Esophagus (tissue), 2 donors: ENCODE data around the gene MINAR1. TPM values are rescaled to one million over a fixed set of nuclear protein-coding genes. Genes with fewer than 3 reads are reported as not detected.
"Not testable (repeated sequence)": the region's sequence is repeated elsewhere in the genome, so short reads cannot be mapped to it uniquely, and the experiment has no call there.

ENCODE experiments used
- H3K27ac ChIP-seq, 2 donors: one replicate each; pipeline ENCODE4 v1.5.1; 2013; ENCODE audit warnings: low read depth in 2 of 2, mild to moderate bottlenecking in 2 of 2, inconsistent platforms in 1 of 2, low read length in 1 of 2, moderate library complexity in 1 of 2
- H3K27me3 ChIP-seq, 2 donors: one replicate each; pipeline ENCODE4 v1.6.1; 2013; ENCODE audit warnings: low read length in 2 of 2, control low read depth in 1 of 2, mild to moderate bottlenecking in 1 of 2; ENCODE audit not compliant: insufficient read depth in 2 of 2, control insufficient read depth in 1 of 2
- H3K36me3 ChIP-seq, 2 donors: one replicate each; pipeline ENCODE4 v1.6.1; 2013; ENCODE audit warnings: low read length in 1 of 2; ENCODE audit not compliant: control insufficient read depth in 2 of 2, insufficient read depth in 2 of 2
- H3K4me1 ChIP-seq, 2 donors: one replicate each; pipeline ENCODE4 v1.6.1; 2013; ENCODE audit warnings: low read length in 1 of 2; ENCODE audit not compliant: control insufficient read depth in 2 of 2, insufficient read depth in 2 of 2
- H3K4me3 ChIP-seq, 2 donors: one replicate each; pipeline ENCODE4 v1.5.1; 2013; ENCODE audit warnings: low read length in 2 of 2, mild to moderate bottlenecking in 2 of 2, low read depth in 1 of 2, moderate library complexity in 1 of 2
- H3K9me3 ChIP-seq, 2 donors: one replicate each; pipeline ENCODE4 v1.6.1; 2013; ENCODE audit warnings: mild to moderate bottlenecking in 2 of 2, low read depth in 1 of 2, low read length in 1 of 2, moderate library complexity in 1 of 2; ENCODE audit not compliant: control insufficient read depth in 2 of 2, insufficient read depth in 1 of 2
- WGBS, 2 donors: extraction: QIAGEN DNeasy Blood & Tissue Kit; methylation state at CpG; one replicate each; pipeline ENCODE4 v1.1.7; 2013; 5-methylcytosine and 5-hydroxymethylcytosine counted together
- polyA plus RNA-seq, 2 donors: library from polyadenylated mRNA; stranded (reverse); fragments of 200-250 nt; gene quantifications; one replicate each; pipeline ENCODE4 v1.2.3, GENCODE V29; 2013
- donor health status: healthy with polysubstance abuse.
- donor health status: Bipolar disorder and iron deficiency.

The MINAR1 gene
- polyA plus RNA-seq, 2 donors, result 0.11 to 0.29 TPM

DNA sequence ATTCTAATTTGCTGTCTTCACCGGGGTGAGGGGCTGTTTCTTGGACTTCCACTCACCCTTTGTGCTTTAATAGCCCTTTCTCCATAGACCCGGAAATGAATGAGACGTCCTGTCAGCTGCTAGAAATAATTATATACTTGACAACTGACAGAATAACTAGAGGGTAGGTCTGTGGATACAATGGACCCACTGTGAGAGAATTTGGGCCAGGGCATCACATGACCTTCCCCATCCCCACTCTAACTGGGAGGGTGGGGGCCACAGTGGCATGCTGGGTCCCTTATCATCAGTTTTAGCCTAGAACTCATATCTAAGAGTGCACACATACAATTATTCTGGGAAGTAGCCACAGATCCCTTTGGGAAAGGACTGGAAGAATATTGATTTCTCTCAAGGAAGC lies 25.9 kb upstream of the MINAR1 start:
- Histone ChIP-seq H3K4me3 (no peak overlapping the region), H3K9me3 (no peaks in the 10 kb centered on the region), H3K27ac (no peak overlapping the region), H3K36me3 (no peaks in the 10 kb centered on the region), H3K4me1 (no peaks in the 10 kb centered on the region), H3K27me3 (no peaks in the 10 kb centered on the region)
- WGBS, 2 donors, result 77 to 84% methylated on average over 3 of the region's 3 CpGs

- H3K36me3 ChIP-seq, result no peaks in the 10 kb centered on the region
- H3K4me3 ChIP-seq, result no peak overlapping the region
- H3K9me3 ChIP-seq, result peaks cover 0 to 6% of the 10 kb centered on the region in 2 donors
- no peaks in the 10 kb centered on the region for H3K27me3 ChIP-seq
- WGBS, 2 donors, result 62 to 72% methylated on average over 5 of the region's 5 CpGs
- no peaks in the 10 kb centered on the region for H3K4me1 ChIP-seq
- no peak overlapping the region for H3K27ac ChIP-seq
Measured at GRCh38 chr15:79408041-79408440, 24.1 kb upstream of the MINAR1 start.

- H3K27ac ChIP-seq, result no peak overlapping the region
- WGBS, 2 donors, result 88 to 92% methylated on average over 2 of the region's 2 CpGs
- H3K4me3 ChIP-seq, result no peak overlapping the region
- no peaks in the 10 kb centered on the region for H3K27me3 ChIP-seq
- H3K36me3 ChIP-seq, result no peaks in the 10 kb centered on the region
- no peaks in the 10 kb centered on the region for H3K4me1 ChIP-seq
- H3K9me3 ChIP-seq, result peaks cover 0 to 6% of the 10 kb centered on the region in 2 donors
Measured at GRCh38 chr15:79410237-79410636, 21.9 kb upstream of the MINAR1 start.

DNA sequence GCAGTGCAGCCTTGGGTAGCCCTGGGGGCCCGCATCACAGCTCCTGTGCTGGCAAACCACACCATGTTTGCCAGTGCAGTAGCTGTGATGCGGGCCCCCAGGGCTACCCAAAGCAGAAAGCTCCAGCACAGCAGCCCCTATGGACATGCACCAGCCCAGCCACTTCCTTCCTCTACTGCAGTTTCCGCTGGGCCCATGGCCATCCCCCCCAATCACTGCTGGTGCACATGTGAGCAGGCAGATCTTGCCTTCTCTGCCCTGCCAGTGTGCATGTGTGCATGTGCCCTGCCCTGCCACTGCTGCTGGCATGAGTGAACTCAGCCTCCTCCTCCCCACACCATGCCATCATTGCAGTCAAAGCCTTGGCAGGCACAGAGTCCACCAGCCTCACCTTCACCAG lies 20.1 kb upstream of the MINAR1 start:
- no peaks in the 10 kb centered on the region for H3K4me1 ChIP-seq
- no peaks in the 10 kb centered on the region for H3K27me3 ChIP-seq
- peaks cover 0 to 6% of the 10 kb centered on the region in 2 donors for H3K9me3 ChIP-seq
- H3K27ac ChIP-seq, result no peak overlapping the region
- WGBS, 2 donors, result 91 to 93% methylated on average over 3 of the region's 3 CpGs
- no peaks in the 10 kb centered on the region for H3K36me3 ChIP-seq
- no peak overlapping the region for H3K4me3 ChIP-seq

- no peaks in the 10 kb centered on the region for H3K4me1 ChIP-seq
Measured at GRCh38 chr15:79412429-79412828, 19.7 kb upstream of the MINAR1 start.

GRCh38 chr15:79416876-79417275 lies 15.3 kb upstream of the MINAR1 start:
- no peaks in the 10 kb centered on the region for H3K27me3 ChIP-seq
- no peak overlapping the region for H3K27ac ChIP-seq
- H3K9me3 ChIP-seq, result peaks cover 0 to 6% of the 10 kb centered on the region in 2 donors
- no peaks in the 10 kb centered on the region for H3K4me1 ChIP-seq
- H3K4me3 ChIP-seq, result no peak overlapping the region
- WGBS, 2 donors, result 87 to 90% methylated on average over 2 of the region's 2 CpGs
- no peaks in the 10 kb centered on the region for H3K36me3 ChIP-seq

More at GRCh38 chr15:79412429-79412828, 19.7 kb upstream of the MINAR1 start:
- WGBS, 2 donors, result 95 to 99% methylated on average over 6 of the region's 6 CpGs
- Histone ChIP-seq H3K27me3 (no peaks in the 10 kb centered on the region), H3K4me3 (no peak overlapping the region), H3K36me3 (no peaks in the 10 kb centered on the region), H3K9me3 (peaks cover 0 to 6% of the 10 kb centered on the region in 2 donors), H3K27ac (no peak overlapping the region)

DNA sequence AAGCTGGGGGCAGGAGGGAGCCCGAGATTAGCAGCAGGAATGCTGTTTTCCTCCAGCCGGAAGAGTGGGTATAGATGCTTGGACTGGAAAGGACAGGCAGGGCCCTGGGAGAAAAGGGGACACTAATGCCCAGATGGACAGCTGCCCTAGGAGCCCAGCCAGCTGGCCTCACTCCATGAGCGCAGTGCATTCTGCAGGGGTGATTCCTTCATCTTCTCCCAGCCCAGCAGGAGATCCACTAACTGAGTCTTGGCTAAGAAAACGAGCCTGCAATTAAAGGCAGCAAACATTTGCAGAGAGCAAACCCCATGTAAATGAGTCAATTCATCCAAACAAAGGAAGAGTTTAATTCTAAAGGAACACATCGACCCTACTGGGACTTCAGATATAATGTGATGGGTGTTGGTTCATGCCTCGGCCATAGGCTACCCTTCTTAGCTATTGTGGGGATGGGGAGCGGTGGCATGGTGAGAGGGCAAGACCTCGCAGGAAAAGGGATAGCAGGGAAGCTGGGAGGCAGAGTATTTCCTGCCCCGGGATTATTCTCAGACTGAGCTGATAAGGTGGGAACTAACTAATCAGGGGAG lies 13.3 kb upstream of the MINAR1 start:
- H3K27ac ChIP-seq, result no peak overlapping the region
- 54 to 60% methylated on average over 9 of the region's 9 CpGs for WGBS, 2 donors
- no peaks in the 10 kb centered on the region for H3K36me3 ChIP-seq
- H3K4me3 ChIP-seq, result no peak overlapping the region
- H3K4me1 ChIP-seq, result no peaks in the 10 kb centered on the region
- no peaks in the 10 kb centered on the region for H3K27me3 ChIP-seq
- H3K9me3 ChIP-seq, result no peaks in the 10 kb centered on the region

- Histone ChIP-seq H3K4me1 (no peaks in the 10 kb centered on the region), H3K36me3 (no peaks in the 10 kb centered on the region), H3K27ac (no peak overlapping the region), H3K4me3 (no peak overlapping the region), H3K9me3 (no peaks in the 10 kb centered on the region), H3K27me3 (no peaks in the 10 kb centered on the region)
- WGBS, 2 donors, result 80 to 82% methylated on average over 10 of the region's 10 CpGs
Measured at GRCh38 chr15:79425591-79426295, 6.4 kb upstream of the MINAR1 start.

DNA sequence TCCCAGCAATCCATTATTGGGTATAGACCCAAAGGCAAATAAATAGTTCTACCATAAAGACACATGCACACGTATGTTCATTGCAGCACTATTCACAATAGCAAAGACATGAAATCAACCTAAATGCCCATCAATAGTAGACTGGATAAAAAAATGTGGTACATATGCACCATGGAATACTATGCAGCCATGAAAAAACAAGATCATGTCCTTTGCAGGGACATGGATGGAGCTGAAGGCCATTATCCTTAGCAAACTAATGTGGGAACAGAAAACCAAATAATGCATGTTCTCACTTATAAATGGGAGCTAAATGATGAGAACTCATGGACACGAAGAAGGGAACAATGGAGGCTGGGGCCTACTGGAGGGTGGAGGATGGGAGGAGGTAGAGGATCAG lies 5.2 kb upstream of the MINAR1 start:
- WGBS, 2 donors, result 94 to 96% methylated on average over 2 of the region's 2 CpGs
- H3K27ac ChIP-seq, H3K27me3 ChIP-seq, H3K36me3 ChIP-seq, H3K9me3 ChIP-seq, H3K4me3 ChIP-seq, H3K4me1 ChIP-seq: not testable (repeated sequence)
